HepG2 (cell line): ENCODE data around the gene RAD54L. TPM values are rescaled to one million over a fixed set of nuclear protein-coding genes. Genes with fewer than 3 reads are reported as not detected.

Experiments used
- ASH2L ChIP-seq: fragments of 300-600, 200-600 bp; sonication (generic); IDR thresholded peaks from 2 replicates; pipeline ENCODE4 v1.7.0; 2017; ENCODE audit warnings: low read depth, mild to moderate bottlenecking, moderate library complexity, mixed read lengths, low read length; ENCODE audit not compliant: insufficient read length
- BORCS8-MEF2B ChIP-seq: sonication (generic); formaldehyde crosslinking; IDR thresholded peaks from 2 replicates; pipeline ENCODE4 v1.8.0; 2022; ENCODE audit warnings: mild to moderate bottlenecking, missing genetic modification reagents
- CENPT ChIP-seq: sonication (generic); formaldehyde crosslinking; IDR thresholded peaks from 2 replicates; pipeline ENCODE4 v1.8.0; 2022; ENCODE audit warnings: low read depth, mild to moderate bottlenecking, moderate library complexity, missing genetic modification reagents
- CHD2 ChIP-seq: IDR thresholded peaks from 2 replicates; pipeline ENCODE4 v1.6.1; 2011; ENCODE audit warnings: low read depth, low read length, improper control_type of control experiment
- ETV5 ChIP-seq: IDR thresholded peaks from 2 replicates; pipeline ENCODE4 v1.6.1; 2018; ENCODE audit warnings: missing biosample characterization, missing genetic modification reagents, inconsistent platforms, borderline replicate concordance
- GABPB1 ChIP-seq: IDR thresholded peaks from 2 replicates; pipeline ENCODE4 v1.6.1; 2016; ENCODE audit warnings: mild to moderate bottlenecking, missing genetic modification reagents, moderate library complexity, missing compliant biosample characterization
- GATA4 ChIP-seq: sonication (generic); IDR thresholded peaks from 2 replicates; pipeline ENCODE4 v1.6.1; 2016; ENCODE audit warnings: antibody characterized with exemption, low read depth, borderline replicate concordance
- KDM4B ChIP-seq: sonication (generic); formaldehyde crosslinking; IDR thresholded peaks from 2 replicates; pipeline ENCODE4 v1.4.0; 2020; ENCODE audit warnings: missing genetic modification reagents
- KLF6 ChIP-seq: IDR thresholded peaks from 2 replicates; pipeline ENCODE4 v1.8.0; 2016; ENCODE audit warnings: missing biosample characterization, missing genetic modification reagents
- LRRFIP1 ChIP-seq: sonication (generic); formaldehyde crosslinking; conservative IDR thresholded peaks from 2 replicates; pipeline ENCODE4 v1.4.0; 2020; ENCODE audit warnings: missing genetic modification reagents
- MAZ ChIP-seq, 2 experiments: sonication (generic) in 1 of 2; formaldehyde crosslinking in 1 of 2; IDR thresholded peaks; 2 replicates each; pipeline versions ENCODE4 v1.5.0 to v1.6.1; 2012 to 2020; ENCODE audit warnings: low read depth in 2 of 2, mild to moderate bottlenecking in 2 of 2, borderline replicate concordance in 1 of 2, improper control_type of control experiment in 1 of 2, low read length in 1 of 2, missing genetic modification reagents in 1 of 2, moderate library complexity in 1 of 2
- MED1 ChIP-seq: sonication (generic); formaldehyde crosslinking; IDR thresholded peaks from 2 replicates; pipeline ENCODE4 v1.4.0; 2020; ENCODE audit warnings: missing genetic modification reagents
- NFYC ChIP-seq: IDR thresholded peaks from 2 replicates; pipeline ENCODE4 v1.6.1; 2016; ENCODE audit warnings: missing genetic modification reagents, missing compliant biosample characterization
- NPAS2 ChIP-seq: sonication (generic); formaldehyde crosslinking; IDR thresholded peaks from 2 replicates; pipeline ENCODE4 v1.8.0; 2022; ENCODE audit warnings: mild to moderate bottlenecking, missing genetic modification reagents, borderline replicate concordance
- RARA ChIP-seq: IDR thresholded peaks from 2 replicates; pipeline ENCODE4 v1.6.1; 2016; ENCODE audit warnings: missing genetic modification reagents, missing compliant biosample characterization
- RFX3 ChIP-seq: IDR thresholded peaks from 2 replicates; pipeline ENCODE4 v1.6.1; 2016; ENCODE audit warnings: missing biosample characterization, missing genetic modification reagents
- RXRB ChIP-seq: IDR thresholded peaks from 2 replicates; pipeline ENCODE4 v1.6.1; 2016; ENCODE audit warnings: borderline replicate concordance, missing genetic modification reagents, missing compliant biosample characterization
- SCMH1 ChIP-seq: sonication (generic); formaldehyde crosslinking; IDR thresholded peaks from 2 replicates; pipeline ENCODE4 v1.9.0; 2021; ENCODE audit warnings: missing genetic modification reagents, mild to moderate bottlenecking, borderline replicate concordance
- SKI ChIP-seq: fragments of 450-650 bp; IDR thresholded peaks from one replicate; pipeline ENCODE4 v1.6.1; 2018; ENCODE audit warnings: mild to moderate bottlenecking; ENCODE audit not compliant: partially characterized antibody
- TERF1 ChIP-seq: sonication (generic); formaldehyde crosslinking; IDR thresholded peaks from 2 replicates; pipeline ENCODE4 v1.8.0; 2022; ENCODE audit warnings: mild to moderate bottlenecking, missing genetic modification reagents, moderate library complexity
- XRCC5 ChIP-seq: fragments of 200-400 bp; formaldehyde crosslinking; optimal IDR thresholded peaks from 2 replicates; pipeline ENCODE3; 2017; ENCODE audit warnings: mild to moderate bottlenecking, low read length
- ZBTB38 ChIP-seq: sonication (generic); formaldehyde crosslinking; IDR thresholded peaks from 2 replicates; pipeline ENCODE4 v1.5.1; 2020; ENCODE audit warnings: mild to moderate bottlenecking, missing genetic modification reagents
- ZFY ChIP-seq: sonication (generic); formaldehyde crosslinking; IDR thresholded peaks from 2 replicates; pipeline ENCODE4 v1.4.0; 2020; ENCODE audit warnings: missing genetic modification reagents
- ZNF256 ChIP-seq: sonication (generic); formaldehyde crosslinking; conservative IDR thresholded peaks from 2 replicates; pipeline ENCODE4 v1.4.0; 2020; ENCODE audit warnings: missing genetic modification reagents
- ZSCAN30 ChIP-seq: sonication (generic); formaldehyde crosslinking; IDR thresholded peaks from 2 replicates; pipeline ENCODE4 v1.5.0; 2020; ENCODE audit warnings: mild to moderate bottlenecking, missing genetic modification reagents
- polyA plus RNA-seq, 8 experiments: library from polyadenylated mRNA; depleted of rRNA in 3 of 8; stranded (reverse) in 7 of 8; unstranded in 1 of 8; fragments of >200 nt; fragmentation: Illumina TruSeq in 4 of 8; extraction: Trizol in 4 of 8; gene quantifications; 2 replicates each; pipeline versions ENCODE4 v1.2.1 to v1.2.3, GENCODE V29; 2011 to 2016; ENCODE audit warnings: low read depth in 4 of 8, missing spikeins in 1 of 8, mixed read lengths in 1 of 8; ENCODE audit not compliant: insufficient read depth in 1 of 8
- total RNA-seq, 5 experiments: library from RNA; depleted of rRNA; stranded (reverse); fragments of >200 nt; fragmentation: Illumina TruSeq; extraction: Trizol; gene quantifications; 2 replicates each; pipeline ENCODE4 v1.2.3, GENCODE V29; 2016; ENCODE audit warnings: low read depth in 1 of 5
- TF ChIP-seq, protein P1 (sequence below): sonication (generic); formaldehyde crosslinking; IDR thresholded peaks from 2 replicates; pipeline ENCODE4 v1.4.0; 2020; ENCODE audit warnings: missing genetic modification reagents

RAD54L gene
- total and polyA plus RNA-seq, 2 of the 13 experiments (the other 11 are each of a cell fraction or from before 2014, with no cell fraction given), result 10.2 to 30.0 TPM

DNA sequence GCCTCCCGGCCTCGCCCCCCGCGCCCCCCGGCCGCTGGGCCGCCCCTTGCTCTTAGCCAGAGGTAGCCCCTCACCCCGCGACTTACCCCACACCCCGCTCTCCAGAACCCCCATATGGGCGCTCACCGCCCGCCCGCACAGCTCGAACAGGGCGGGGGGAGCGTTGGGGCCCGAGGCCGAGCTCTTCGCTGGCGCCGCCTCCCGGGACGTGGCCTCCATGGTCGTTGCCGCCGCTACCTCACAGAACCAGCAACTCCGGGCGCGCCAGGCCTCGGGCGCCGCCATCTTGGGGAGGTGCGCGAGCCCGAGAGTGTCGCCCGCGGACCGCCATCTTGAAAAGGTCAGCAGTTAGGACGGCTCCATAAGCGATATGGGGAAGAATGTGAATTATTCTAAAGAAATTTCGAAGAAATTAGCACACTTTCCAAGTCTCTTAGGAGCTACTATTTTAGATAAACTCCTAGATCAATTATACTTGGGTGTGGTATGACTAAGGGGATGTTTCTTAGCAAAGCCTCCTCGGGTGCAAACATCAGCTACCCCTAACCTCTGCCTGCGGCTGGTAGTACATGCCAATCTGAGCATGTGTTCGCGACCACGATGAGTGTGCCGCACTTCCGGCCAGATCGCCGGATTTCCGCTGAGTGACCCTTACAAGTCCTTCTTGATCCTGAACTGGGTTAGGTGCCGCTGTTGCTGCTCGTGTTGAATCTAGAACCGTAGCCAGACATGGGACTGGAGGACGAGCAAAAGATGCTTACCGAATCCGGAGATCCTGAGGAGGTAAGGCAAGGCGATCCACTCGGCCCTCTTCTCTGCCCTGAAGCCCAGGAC, 55.7 kb downstream of the RAD54L start, which contains the start of the genes LRRC41 and UQCRH (continued):
- TF ChIP-seq LRRFIP1 (CRISPR knock-in tag), result no peak
- peak; percentile 28; the same call in 1 of the 2 replicates for TF ChIP-seq RARA
- peak; percentile 50; the same call in 1 of the 2 replicates for TF ChIP-seq MED1
- TF ChIP-seq ZSCAN30 (CRISPR knock-in tag), result no peak
- no peak; the same call in 1 of the 2 replicates for TF ChIP-seq MAZ (IDR thresholded peaks at IDR 0.05; ENCODE audit: borderline replicate concordance, low read depth, low read length)
- TF ChIP-seq MAZ (CRISPR knock-in tag; IDR thresholded peaks at IDR 0.05; ENCODE audit: low read depth), result no peak; the same call in 1 of the 2 replicates
- TF ChIP-seq SKI, result no peak
- TF ChIP-seq ZBTB38, result peak; percentile 35; the same call in 1 of the 2 replicates
- TF ChIP-seq RXRB (CRISPR knock-in tag), result peak; percentile 29
- TF ChIP-seq KDM4B (CRISPR knock-in tag), result peak; percentile 71; the same call in 1 of the 2 replicates
- 0 out of 2 replicates have a peak, but pooled peaks have one; percentile 35 for TF ChIP-seq GATA4
- TF ChIP-seq CENPT (CRISPR knock-in tag), result no peak
- TF ChIP-seq NFYC, result no peak
- TF ChIP-seq GABPB1 (CRISPR knock-in tag), result peak; percentile 92
- TF ChIP-seq NPAS2, result no peak
- 0 out of 2 replicates have a peak, but pooled peaks have one; percentile 46 for TF ChIP-seq KLF6 (CRISPR knock-in tag)
- TF ChIP-seq BORCS8-MEF2B (CRISPR knock-in tag), result peak; percentile 48; the same call in 1 of the 2 replicates
- TF ChIP-seq XRCC5, result peak; percentile 34
- TF ChIP-seq ZFY (CRISPR knock-in tag), result peak; percentile 66
- no peak for TF ChIP-seq ASH2L
- TF ChIP-seq ETV5 (CRISPR knock-in tag), result peak; percentile 77
- TF ChIP-seq, protein P1, sequence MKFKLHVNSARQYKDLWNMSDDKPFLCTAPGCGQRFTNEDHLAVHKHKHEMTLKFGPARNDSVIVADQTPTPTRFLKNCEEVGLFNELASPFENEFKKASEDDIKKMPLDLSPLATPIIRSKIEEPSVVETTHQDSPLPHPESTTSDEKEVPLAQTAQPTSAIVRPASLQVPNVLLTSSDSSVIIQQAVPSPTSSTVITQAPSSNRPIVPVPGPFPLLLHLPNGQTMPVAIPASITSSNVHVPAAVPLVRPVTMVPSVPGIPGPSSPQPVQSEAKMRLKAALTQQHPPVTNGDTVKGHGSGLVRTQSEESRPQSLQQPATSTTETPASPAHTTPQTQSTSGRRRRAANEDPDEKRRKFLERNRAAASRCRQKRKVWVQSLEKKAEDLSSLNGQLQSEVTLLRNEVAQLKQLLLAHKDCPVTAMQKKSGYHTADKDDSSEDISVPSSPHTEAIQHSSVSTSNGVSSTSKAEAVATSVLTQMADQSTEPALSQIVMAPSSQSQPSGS (CRISPR knock-in tag), result no peak
- no peak for TF ChIP-seq ZNF256 (CRISPR knock-in tag)
- no peak for TF ChIP-seq SCMH1 (CRISPR knock-in tag)
- no peak for TF ChIP-seq CHD2
- no peak for TF ChIP-seq RFX3 (CRISPR knock-in tag)
- TF ChIP-seq TERF1 (CRISPR knock-in tag), result no peak
